Adipocyte (in vitro differentiated cells): ENCODE measurements around the gene CD300LG.
"Not testable (repeated sequence)": the region's sequence is repeated elsewhere in the genome, so short reads cannot be mapped to it uniquely, and the experiment has no call there.

ENCODE experiments used
- DNase-seq: peaks from one replicate; pipeline ENCODE4 v3.0.0-alpha.2; 2015; ENCODE audit warnings: low read depth
- H3K27me3 ChIP-seq: replicated peaks from 2 replicates; pipeline ENCODE4 v1.7.0; 2013; ENCODE audit warnings: mild to moderate bottlenecking, low read length, moderate library complexity; ENCODE audit not compliant: control insufficient read depth, insufficient read depth
- H3K36me3 ChIP-seq: 2 replicates; pipeline ENCODE4 v1.7.0; 2013; ENCODE audit warnings: low read length, mild to moderate bottlenecking, moderate library complexity; ENCODE audit not compliant: control insufficient read depth, insufficient read depth, severe bottlenecking
- H3K4me1 ChIP-seq: 2 replicates; pipeline ENCODE4 v1.7.0; 2013; ENCODE audit warnings: mild to moderate bottlenecking, low read length, moderate library complexity; ENCODE audit not compliant: control insufficient read depth, insufficient read depth
- H3K4me3 ChIP-seq: 2 replicates; pipeline ENCODE4 v1.7.0; 2013; ENCODE audit warnings: mild to moderate bottlenecking, low read length, moderate library complexity
- H3K9ac ChIP-seq: 2 replicates; pipeline ENCODE4 v1.7.0; 2013; ENCODE audit warnings: mild to moderate bottlenecking, low read length, moderate library complexity
- H3K9me3 ChIP-seq: 2 replicates; pipeline ENCODE4 v1.7.0; 2013; ENCODE audit warnings: mild to moderate bottlenecking, low read length, moderate library complexity; ENCODE audit not compliant: control insufficient read depth

The CD300LG gene

GRCh38 chr17:43881181-43881580 lies 34.2 kb downstream of the CD300LG start:
- Histone ChIP-seq H3K9me3 (no peaks in the 10 kb centered on the region), H3K4me3 (no peak overlapping the region), H3K4me1 (peaks cover 4% of the 10 kb centered on the region), H3K9ac (no peak overlapping the region), H3K36me3 (no peaks in the 10 kb centered on the region), H3K27me3 (no peaks in the 10 kb centered on the region)
- no peak for DNase-seq

GRCh38 chr17:43881758-43882505 lies 35.0 kb downstream of the CD300LG start:
- no peaks in the 10 kb centered on the region for H3K36me3 ChIP-seq
- no peak overlapping the region for H3K9ac ChIP-seq
- no peak for DNase-seq
- no peak overlapping the region for H3K4me3 ChIP-seq
- no peaks in the 10 kb centered on the region for H3K27me3 ChIP-seq
- no peaks in the 10 kb centered on the region for H3K9me3 ChIP-seq
- peaks cover 4% of the 10 kb centered on the region for H3K4me1 ChIP-seq

- no peaks in the 10 kb centered on the region for H3K27me3 ChIP-seq
- no peaks in the 10 kb centered on the region for H3K9me3 ChIP-seq
These were observed 35.9 kb downstream of the CD300LG start for GRCh38 chr17:43882761-43883415.

GRCh38 chr17:43888548-43888947 lies 41.6 kb downstream of the CD300LG start:
- no peaks in the 10 kb centered on the region for H3K4me1 ChIP-seq
- H3K36me3 ChIP-seq = no peaks in the 10 kb centered on the region
- H3K9me3 ChIP-seq = no peaks in the 10 kb centered on the region
- H3K9ac ChIP-seq = no peak overlapping the region
- no peak for DNase-seq
- H3K4me3 ChIP-seq = no peak overlapping the region
- H3K27me3 ChIP-seq = no peaks in the 10 kb centered on the region

More at GRCh38 chr17:43882761-43883415, 35.9 kb downstream of the CD300LG start:
- Histone ChIP-seq H3K9ac (no peak overlapping the region), H3K4me1 (peaks cover 4% of the 10 kb centered on the region), H3K4me3 (no peak overlapping the region), H3K36me3 (no peaks in the 10 kb centered on the region)
- no peak for DNase-seq

- H3K4me3 ChIP-seq = no peak overlapping the region
- H3K4me1 ChIP-seq = no peaks in the 10 kb centered on the region
- no peaks in the 10 kb centered on the region for H3K27me3 ChIP-seq
- no peaks in the 10 kb centered on the region for H3K9me3 ChIP-seq
- DNase-seq = no peak
- H3K36me3 ChIP-seq = no peaks in the 10 kb centered on the region
- H3K9ac ChIP-seq = no peak overlapping the region
These were observed 43.3 kb downstream of the CD300LG start for GRCh38 chr17:43890240-43890639.

GRCh38 chr17:43891851-43892646 lies 45.1 kb downstream of the CD300LG start:
- H3K4me1 ChIP-seq = no peaks in the 10 kb centered on the region
- no peaks in the 10 kb centered on the region for H3K36me3 ChIP-seq
- H3K9me3 ChIP-seq = no peaks in the 10 kb centered on the region
- DNase-seq = peak; percentile 73
- no peaks in the 10 kb centered on the region for H3K27me3 ChIP-seq
- H3K9ac ChIP-seq = no peak overlapping the region
- H3K4me3 ChIP-seq = no peak overlapping the region

- H3K36me3 ChIP-seq = no peaks in the 10 kb centered on the region
These were observed 45.6 kb downstream of the CD300LG start for GRCh38 chr17:43892647-43892952.

GRCh38 chr17:43894494-43894893 lies 47.5 kb downstream of the CD300LG start:
- not testable (repeated sequence) for H3K4me1 ChIP-seq, H3K9ac ChIP-seq, H3K36me3 ChIP-seq, DNase-seq, H3K4me3 ChIP-seq, H3K27me3 ChIP-seq, H3K9me3 ChIP-seq

More at GRCh38 chr17:43892647-43892952, 45.6 kb downstream of the CD300LG start:
- Histone ChIP-seq H3K9me3 (no peaks in the 10 kb centered on the region), H3K9ac (no peak overlapping the region), H3K4me3 (no peak overlapping the region), H3K27me3 (no peaks in the 10 kb centered on the region), H3K4me1 (no peaks in the 10 kb centered on the region)
- DNase-seq = no peak

GRCh38 chr17:43897831-43898230 lies 50.9 kb downstream of the CD300LG start:
- Histone ChIP-seq H3K9ac (no peak overlapping the region), H3K9me3 (no peaks in the 10 kb centered on the region), H3K4me3 (no peak overlapping the region), H3K36me3 (no peaks in the 10 kb centered on the region), H3K27me3 (no peaks in the 10 kb centered on the region), H3K4me1 (peaks cover 6% of the 10 kb centered on the region)
- no peak for DNase-seq

GRCh38 chr17:43898446-43898845 lies 51.5 kb downstream of the CD300LG start:
- H3K36me3 ChIP-seq = no peaks in the 10 kb centered on the region
- no peak overlapping the region for H3K9ac ChIP-seq
- DNase-seq = no peak

GRCh38 chr17:43900183-43900857 lies 53.3 kb downstream of the CD300LG start:
- H3K4me1 ChIP-seq = peaks cover 6% of the 10 kb centered on the region
- DNase-seq = peak; percentile 95
- H3K9ac ChIP-seq = peak overlapping the region; percentile 57
- H3K4me3 ChIP-seq = peak overlapping the region; percentile 80
- H3K9me3 ChIP-seq = no peaks in the 10 kb centered on the region
- no peaks in the 10 kb centered on the region for H3K27me3 ChIP-seq
- H3K36me3 ChIP-seq = no peaks in the 10 kb centered on the region

More at GRCh38 chr17:43898446-43898845, 51.5 kb downstream of the CD300LG start:
- Histone ChIP-seq H3K4me1 (peaks cover 6% of the 10 kb centered on the region), H3K4me3 (no peak overlapping the region), H3K9me3 (no peaks in the 10 kb centered on the region), H3K27me3 (no peaks in the 10 kb centered on the region)
